Measurements from ENCODE around the gene IGF2.
"Not testable (repeated sequence)": the region's sequence is repeated elsewhere in the genome, so short reads cannot be mapped to it uniquely, and the experiment has no call there.

The IGF2 gene

GRCh38 chr11:2182075-2182474 lies 42.9 kb upstream of the IGF2 start:
- DNase-seq (ENCODE audit: low spot score) = no peak
- in situ Hi-C loops (cut with MboI; ENCODE audit: low pct_unique_long_range_greater_than_20kb, low sequenced_read_pairs, unreplicated experiment) = loop anchor here (25.0 kb wide), 1 partner anchor 230 kb away; the partner anchor contains the start of gene TSSC4
- TF ChIP-seq, protein P1, sequence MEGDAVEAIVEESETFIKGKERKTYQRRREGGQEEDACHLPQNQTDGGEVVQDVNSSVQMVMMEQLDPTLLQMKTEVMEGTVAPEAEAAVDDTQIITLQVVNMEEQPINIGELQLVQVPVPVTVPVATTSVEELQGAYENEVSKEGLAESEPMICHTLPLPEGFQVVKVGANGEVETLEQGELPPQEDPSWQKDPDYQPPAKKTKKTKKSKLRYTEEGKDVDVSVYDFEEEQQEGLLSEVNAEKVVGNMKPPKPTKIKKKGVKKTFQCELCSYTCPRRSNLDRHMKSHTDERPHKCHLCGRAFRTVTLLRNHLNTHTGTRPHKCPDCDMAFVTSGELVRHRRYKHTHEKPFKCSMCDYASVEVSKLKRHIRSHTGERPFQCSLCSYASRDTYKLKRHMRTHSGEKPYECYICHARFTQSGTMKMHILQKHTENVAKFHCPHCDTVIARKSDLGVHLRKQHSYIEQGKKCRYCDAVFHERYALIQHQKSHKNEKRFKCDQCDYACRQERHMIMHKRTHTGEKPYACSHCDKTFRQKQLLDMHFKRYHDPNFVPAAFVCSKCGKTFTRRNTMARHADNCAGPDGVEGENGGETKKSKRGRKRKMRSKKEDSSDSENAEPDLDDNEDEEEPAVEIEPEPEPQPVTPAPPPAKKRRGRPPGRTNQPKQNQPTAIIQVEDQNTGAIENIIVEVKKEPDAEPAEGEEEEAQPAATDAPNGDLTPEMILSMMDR (IDR thresholded peaks at IDR 0.05; ENCODE audit: extremely low read depth, insufficient read depth, missing control alignments) = no peak

DNA sequence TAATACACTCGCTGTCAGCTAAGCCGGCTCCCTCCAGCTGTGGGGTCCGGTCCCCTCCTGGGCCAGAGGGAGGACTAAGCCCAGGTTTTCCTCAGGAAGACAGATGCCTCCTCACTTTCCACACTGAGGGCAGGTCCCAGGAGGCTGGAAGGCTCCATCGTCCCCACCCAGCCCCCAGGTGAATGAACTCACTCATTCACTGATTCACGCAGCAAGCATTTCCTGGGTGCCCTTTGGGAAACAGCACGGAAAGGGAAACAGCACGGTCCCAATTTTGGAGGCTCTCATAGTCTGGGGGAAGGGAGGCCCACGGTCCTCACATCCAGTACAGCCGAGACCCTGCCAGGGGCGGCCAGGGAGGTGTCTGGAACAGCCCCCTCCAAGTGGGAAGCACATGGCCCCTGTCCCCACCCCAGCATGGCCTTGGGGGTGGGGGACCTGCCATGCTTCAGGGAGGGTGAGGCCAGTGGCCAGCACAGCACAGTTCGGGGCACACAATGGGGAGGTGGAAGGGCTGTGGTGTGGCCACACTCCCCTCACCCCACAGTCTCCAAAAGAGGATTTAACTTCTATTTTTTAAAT lies 41.7 kb upstream of the IGF2 start:
- in situ Hi-C loops (cut with MboI; ENCODE audit: low pct_unique_long_range_greater_than_20kb, low sequenced_read_pairs, unreplicated experiment) = loop anchor here (25.0 kb wide), 1 partner anchor 231 kb away; the partner anchor contains the start of gene TSSC4
- DNase-seq (ENCODE audit: low spot score) = no peak
- TF ChIP-seq, protein P1 (IDR thresholded peaks at IDR 0.05; ENCODE audit: extremely low read depth, insufficient read depth, missing control alignments) = no peak

DNA sequence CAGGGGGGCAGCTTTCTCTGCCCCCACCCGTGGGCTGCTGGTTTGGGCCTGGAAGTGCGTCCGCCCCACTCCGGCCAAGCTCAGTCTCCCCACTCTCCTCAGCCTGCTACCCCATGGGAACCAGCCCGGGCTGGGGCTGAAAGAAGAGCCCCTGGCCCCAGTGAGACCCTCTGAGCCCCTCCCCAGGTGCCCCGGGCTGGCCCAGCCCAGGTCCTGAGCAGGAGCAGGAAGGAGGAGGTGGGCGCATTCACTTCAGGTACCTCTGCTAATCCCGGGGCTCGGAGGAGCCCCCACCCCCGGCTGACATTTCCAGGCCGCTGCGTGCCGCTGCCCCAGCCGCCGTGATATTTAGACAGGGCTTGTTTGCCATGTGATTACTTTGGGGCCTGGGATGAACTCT lies 41.2 kb upstream of the IGF2 start:
- TF ChIP-seq, protein P1 (IDR thresholded peaks at IDR 0.05; ENCODE audit: extremely low read depth, insufficient read depth, missing control alignments) = no peak
- DNase-seq (ENCODE audit: low spot score) = no peak
- in situ Hi-C loops (cut with MboI; ENCODE audit: low pct_unique_long_range_greater_than_20kb, low sequenced_read_pairs, unreplicated experiment) = loop anchor here (25.0 kb wide), 1 partner anchor 232 kb away; the partner anchor contains the start of gene TSSC4

DNA sequence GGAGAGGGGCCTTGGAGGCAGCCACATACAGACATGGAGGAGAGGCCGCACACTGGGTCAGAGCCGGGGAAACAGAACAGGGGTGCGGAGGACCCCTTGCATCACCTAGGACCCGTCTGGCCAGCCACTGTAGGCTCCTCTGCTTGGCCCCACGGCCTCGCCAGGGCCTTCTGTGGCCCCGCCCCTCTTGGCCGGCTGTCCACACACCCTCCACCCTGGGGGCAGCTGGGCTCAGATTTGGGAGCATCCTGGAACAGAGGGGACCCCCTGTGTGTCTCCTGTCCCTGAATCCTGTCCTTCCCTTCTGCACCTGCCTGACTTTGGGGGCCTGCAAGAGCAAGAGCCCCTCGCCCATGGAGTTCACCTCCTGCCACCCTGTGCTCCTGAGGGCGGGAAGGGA lies 40.3 kb upstream of the IGF2 start:
- in situ Hi-C loops (cut with MboI; ENCODE audit: low pct_unique_long_range_greater_than_20kb, low sequenced_read_pairs, unreplicated experiment) = loop anchor here (25.0 kb wide), 1 partner anchor 233 kb away; the partner anchor contains the start of gene TSSC4

DNA sequence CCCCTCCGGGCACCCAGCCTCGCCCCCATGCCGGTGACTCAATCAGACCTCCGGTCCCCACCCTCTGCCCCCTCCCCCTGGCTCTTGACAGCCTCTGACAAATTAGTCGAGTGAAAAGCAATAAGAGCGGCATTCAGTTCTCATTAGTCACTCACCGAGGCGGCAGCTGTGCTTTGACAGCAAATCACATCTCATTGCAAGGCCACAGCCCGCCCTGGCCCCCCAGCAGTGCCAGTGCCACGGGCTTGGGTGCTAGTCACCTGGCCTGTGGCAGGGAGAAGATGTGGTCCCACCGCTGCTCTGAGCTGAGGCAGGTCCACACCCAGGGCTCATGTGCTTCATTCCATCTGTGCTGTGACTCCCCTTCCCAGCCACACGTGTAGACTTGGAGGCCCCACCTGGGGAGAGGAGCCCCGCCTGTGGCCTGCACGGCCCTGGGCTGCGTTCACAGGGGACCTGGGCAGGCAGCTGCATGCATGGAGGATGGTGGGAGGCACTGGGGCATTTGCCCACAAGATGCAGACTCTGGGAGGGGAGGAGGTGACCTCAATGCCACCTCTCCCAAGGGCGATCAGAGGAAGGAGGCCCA lies 39.8 kb upstream of the IGF2 start:
- in situ Hi-C loops (cut with MboI; ENCODE audit: low pct_unique_long_range_greater_than_20kb, low sequenced_read_pairs, unreplicated experiment) = loop anchor here (25.0 kb wide), 1 partner anchor 233 kb away; the partner anchor contains the start of gene TSSC4
- no peak for DNase-seq (ENCODE audit: low spot score)
- TF ChIP-seq, protein P1 (IDR thresholded peaks at IDR 0.05; ENCODE audit: extremely low read depth, insufficient read depth, missing control alignments) = no peak

More for the DNA sequence above, 40.3 kb upstream of the IGF2 start:
- TF ChIP-seq, protein P1 (IDR thresholded peaks at IDR 0.05; ENCODE audit: extremely low read depth, insufficient read depth, missing control alignments) = no peak
- DNase-seq (ENCODE audit: low spot score) = no peak

DNA sequence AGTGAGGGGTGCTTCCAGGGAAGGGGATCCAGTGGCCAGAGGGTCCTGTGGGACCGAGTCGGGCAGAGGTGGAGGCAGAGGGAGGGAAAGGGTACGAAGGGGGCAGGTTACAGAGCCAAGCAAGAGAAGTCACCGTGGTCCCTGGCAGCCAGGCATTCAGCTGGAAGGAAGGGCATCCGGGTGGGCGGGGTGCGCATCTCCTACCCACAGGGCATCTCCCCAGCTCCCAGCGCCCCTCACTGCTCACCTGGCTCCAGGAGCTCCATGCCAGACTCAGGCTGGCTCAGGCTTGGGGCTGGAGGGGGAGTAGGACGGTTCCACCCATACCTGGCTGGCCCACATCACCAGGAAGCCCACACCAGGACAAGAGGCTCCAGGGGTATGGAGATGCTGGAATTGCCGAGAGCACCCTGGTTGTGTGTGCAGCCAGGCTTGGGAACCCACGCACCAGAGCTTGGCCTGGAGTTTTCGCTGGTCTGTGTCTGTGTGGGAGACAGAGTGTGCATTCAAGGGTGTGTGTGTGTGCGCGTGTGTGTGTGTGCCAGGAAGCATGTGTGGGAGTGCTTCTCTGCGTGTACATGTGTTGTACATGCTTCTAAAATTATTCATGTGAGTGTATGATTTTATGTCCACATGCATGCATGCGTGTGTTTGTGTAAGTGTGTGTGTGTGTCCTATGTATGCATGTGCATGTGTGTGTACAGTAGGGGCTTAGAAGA lies 39.0 kb upstream of the IGF2 start:
- DNase-seq (ENCODE audit: low spot score) = not testable (repeated sequence)
- in situ Hi-C loops (cut with MboI; ENCODE audit: low pct_unique_long_range_greater_than_20kb, low sequenced_read_pairs, unreplicated experiment) = loop anchor here (25.0 kb wide), 1 partner anchor 234 kb away; the partner anchor contains the start of gene TSSC4

Measured in GM13977 (cell line).